Upper lobe of right lung (tissue), 1 donor: ENCODE results near the gene PLEKHN1. TPM values are rescaled to one million over a fixed set of nuclear protein-coding genes. Genes with fewer than 3 reads are reported as not detected.
A peak's percentile ranks its signal among the peaks of the same experiment; 100 is the strongest.

ENCODE experiments used
- ATAC-seq: fragments of 200-7000 bp; cut with Tn5 transposase; one replicate; pipeline ENCODE4 v1.9.1; 2020; ENCODE audit warnings: mild to moderate bottlenecking, moderate library complexity
- DNase-seq: peaks from one replicate; pipeline ENCODE4 v3.0.0-alpha.2; 2020
- H3K27ac ChIP-seq: fragments of 200-600 bp; one replicate; pipeline ENCODE4 v1.8.0; 2022
- H3K27me3 ChIP-seq: fragments of 200-600 bp; one replicate; pipeline ENCODE4 v1.8.0; 2022; ENCODE audit warnings: mild to moderate bottlenecking
- H3K36me3 ChIP-seq: fragments of 200-600 bp; one replicate; pipeline ENCODE4 v1.8.0; 2022
- H3K4me1 ChIP-seq: fragments of 200-600 bp; one replicate; pipeline ENCODE4 v1.8.0; 2022
- H3K4me3 ChIP-seq: fragments of 200-600 bp; one replicate; pipeline ENCODE4 v1.8.0; 2022; ENCODE audit warnings: mild to moderate bottlenecking
- H3K9me3 ChIP-seq: fragments of 200-600 bp; one replicate; pipeline ENCODE4 v1.8.0; 2022
- intact Hi-C: fragments of 100-400 bp; cut with DNase I; formaldehyde crosslinking; loops from one replicate; pipeline ENCODE4 v1.11.0; 2022
- total RNA-seq: library from RNA; stranded (reverse); fragmentation: NEBNext Ultra II Directional; extraction: Animal tissue kit (Norgen Biotek cat#: 25700); gene quantifications from one replicate; pipeline ENCODE4 v1.2.1, GENCODE V29; 2021
- TF ChIP-seq, protein P1 (sequence below): fragments of 200-600 bp; IDR thresholded peaks from one replicate; pipeline ENCODE4 v1.8.0; 2022; ENCODE audit warnings: antibody characterized with exemption
- donor health status: DM: no; HTN: yes; CAD: no; lungs with severe emphysema.

The PLEKHN1 gene
- total RNA-seq, 1 donor from 2014 or later: 2.1 TPM

GRCh38 chr1:981491-981954 is 15.2 kb downstream of the PLEKHN1 start:
- H3K4me1 ChIP-seq: no peaks in the 10 kb centered on the region
- H3K36me3 ChIP-seq: no peaks in the 10 kb centered on the region
- intact Hi-C loops: loop anchor here (10.0 kb wide), 1 partner anchor 83 kb away; no protein-coding TSS in a partner anchor
- H3K9me3 ChIP-seq: no peaks in the 10 kb centered on the region
- TF ChIP-seq, protein P1, sequence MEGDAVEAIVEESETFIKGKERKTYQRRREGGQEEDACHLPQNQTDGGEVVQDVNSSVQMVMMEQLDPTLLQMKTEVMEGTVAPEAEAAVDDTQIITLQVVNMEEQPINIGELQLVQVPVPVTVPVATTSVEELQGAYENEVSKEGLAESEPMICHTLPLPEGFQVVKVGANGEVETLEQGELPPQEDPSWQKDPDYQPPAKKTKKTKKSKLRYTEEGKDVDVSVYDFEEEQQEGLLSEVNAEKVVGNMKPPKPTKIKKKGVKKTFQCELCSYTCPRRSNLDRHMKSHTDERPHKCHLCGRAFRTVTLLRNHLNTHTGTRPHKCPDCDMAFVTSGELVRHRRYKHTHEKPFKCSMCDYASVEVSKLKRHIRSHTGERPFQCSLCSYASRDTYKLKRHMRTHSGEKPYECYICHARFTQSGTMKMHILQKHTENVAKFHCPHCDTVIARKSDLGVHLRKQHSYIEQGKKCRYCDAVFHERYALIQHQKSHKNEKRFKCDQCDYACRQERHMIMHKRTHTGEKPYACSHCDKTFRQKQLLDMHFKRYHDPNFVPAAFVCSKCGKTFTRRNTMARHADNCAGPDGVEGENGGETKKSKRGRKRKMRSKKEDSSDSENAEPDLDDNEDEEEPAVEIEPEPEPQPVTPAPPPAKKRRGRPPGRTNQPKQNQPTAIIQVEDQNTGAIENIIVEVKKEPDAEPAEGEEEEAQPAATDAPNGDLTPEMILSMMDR: no peak
- H3K4me3 ChIP-seq: no peak overlapping the region
- H3K27ac ChIP-seq: no peak overlapping the region
- peaks cover 15% of the 10 kb centered on the region for H3K27me3 ChIP-seq
- ATAC-seq (no peak), DNase-seq (no peak)

GRCh38 chr1:981955-982558 is 15.8 kb downstream of the PLEKHN1 start, which contains the start of gene PERM1:
TSS of gene PERM1 (minus strand) at chr1:982093. CDS start at chr1:981029, 1,064 bp downstream.
- no peaks in the 10 kb centered on the region for H3K4me1 ChIP-seq
- H3K27ac ChIP-seq: no peak within 1 kb of the TSS
- TF ChIP-seq, protein P1: no peak
- ATAC-seq (no peak), DNase-seq (no peak)
- no peaks in the 10 kb centered on the region for H3K9me3 ChIP-seq
- no peaks in the 10 kb centered on the region for H3K36me3 ChIP-seq
- peaks cover 15% of the 10 kb centered on the region for H3K27me3 ChIP-seq
- no peak within 1 kb of the TSS for H3K4me3 ChIP-seq
- intact Hi-C loops: loop anchor here (10.0 kb wide), 1 partner anchor 83 kb away; no protein-coding TSS in a partner anchor

- H3K27ac ChIP-seq: no peak overlapping the region
- peaks cover 15% of the 10 kb centered on the region for H3K27me3 ChIP-seq
- intact Hi-C loops: loop anchor here (10.0 kb wide), 1 partner anchor 82 kb away; no protein-coding TSS in a partner anchor
- H3K36me3 ChIP-seq: no peaks in the 10 kb centered on the region
- no peaks in the 10 kb centered on the region for H3K4me1 ChIP-seq
- DNase-seq: no peak
- TF ChIP-seq, protein P1: no peak
- H3K9me3 ChIP-seq: no peaks in the 10 kb centered on the region
- ATAC-seq: no peak
- no peak overlapping the region for H3K4me3 ChIP-seq
Measured at GRCh38 chr1:982765-983436, 16.6 kb downstream of the PLEKHN1 start.

DNA sequence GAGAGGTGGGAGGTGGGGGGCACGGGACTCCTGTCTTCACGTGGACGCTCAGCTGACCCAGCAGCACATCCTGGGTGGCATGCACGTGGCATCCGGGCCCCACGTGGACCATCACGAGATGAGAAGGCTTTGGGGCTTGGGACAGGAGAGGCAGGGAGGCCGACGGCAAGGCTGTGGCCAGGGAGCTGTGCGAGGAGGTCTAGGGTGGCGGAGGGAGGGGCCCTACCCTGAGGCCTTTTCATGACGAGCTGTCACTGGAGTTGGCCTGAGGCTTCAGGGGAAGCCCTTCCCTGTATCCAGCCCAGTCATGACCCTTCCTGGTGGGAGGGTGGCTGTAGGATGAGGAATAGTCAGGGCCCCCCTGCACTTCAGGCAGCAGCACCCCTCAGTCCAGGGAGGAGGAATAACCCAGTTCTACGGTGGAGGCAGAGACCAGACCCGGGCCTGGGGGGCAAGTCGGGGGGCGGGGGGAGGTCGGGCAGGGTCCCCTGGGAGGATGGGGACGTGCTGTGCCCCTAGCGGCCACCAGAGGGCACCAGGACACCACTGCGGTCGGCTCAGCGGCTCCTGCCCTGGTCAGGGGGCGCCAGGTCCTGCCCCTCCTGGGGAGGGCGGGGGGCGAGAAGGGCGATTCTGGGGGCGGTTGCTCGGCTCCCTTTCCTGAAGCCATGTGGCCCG is 17.7 kb downstream of the PLEKHN1 start:
- no peak for DNase-seq
- Histone ChIP-seq H3K4me1 (no peaks in the 10 kb centered on the region), H3K4me3 (no peak overlapping the region), H3K27ac (no peak overlapping the region), H3K9me3 (no peaks in the 10 kb centered on the region), H3K36me3 (no peaks in the 10 kb centered on the region), H3K27me3 (peaks cover 15% of the 10 kb centered on the region)
- peak; percentile 85 for ATAC-seq
- TF ChIP-seq, protein P1: peak; percentile 97
- intact Hi-C loops: loop anchor here (10.0 kb wide), 1 partner anchor 81 kb away; no protein-coding TSS in a partner anchor

- intact Hi-C loops: loop anchor here (10.0 kb wide), 1 partner anchor 80 kb away; no protein-coding TSS in a partner anchor
Measured at GRCh38 chr1:984476-984814, 18.2 kb downstream of the PLEKHN1 start.

More at GRCh38 chr1:984476-984814, 18.2 kb downstream of the PLEKHN1 start:
- H3K9me3 ChIP-seq: no peaks in the 10 kb centered on the region
- TF ChIP-seq, protein P1: peak; percentile 4
- DNase-seq (no peak), ATAC-seq (no peak)
- no peaks in the 10 kb centered on the region for H3K4me1 ChIP-seq
- no peaks in the 10 kb centered on the region for H3K36me3 ChIP-seq
- no peak overlapping the region for H3K27ac ChIP-seq
- H3K4me3 ChIP-seq: no peak overlapping the region
- peaks cover 15% of the 10 kb centered on the region for H3K27me3 ChIP-seq
